Caco-2 (cell line): ENCODE measurements around the gene BRF1. TPM values are rescaled to one million over a fixed set of nuclear protein-coding genes. Genes with fewer than 3 reads are reported as not detected.
A peak's percentile ranks its signal among the peaks of the same experiment; 100 is the strongest.

Experiments
- BruUV-seq: library from RNA; stranded (reverse); fragments of 400-500 nt; replicated peaks from 2 replicates; lab custom pipeline; 2021; lab: Mats Ljungman, UMichigan
- CTCF ChIA-PET: fragments of 300-600 bp; sonication (Branson Sonifier 250); formaldehyde crosslinking; loops from one replicate; lab custom pipeline; 2022; ENCODE audit warnings: antibody characterized with exemption; lab: Charles Lee
- POLR2A ChIA-PET: fragments of 300-600 bp; sonication (Branson Sonifier 250); formaldehyde crosslinking; loops from one replicate; lab custom pipeline; 2022; ENCODE audit warnings: antibody characterized with exemption; lab: Charles Lee
- DNase-seq, 2 experiments: peaks; one replicate each; pipeline versions ENCODE4 v3.0.0 to v3.0.0-alpha.2; 2020 to 2022
- H3K27me3 ChIP-seq: replicated peaks from 2 replicates; pipeline ENCODE4 v1.6.0; 2011; ENCODE audit warnings: low read length; ENCODE audit not compliant: control insufficient read depth, insufficient read depth
- H3K36me3 ChIP-seq: 2 replicates; pipeline ENCODE4 v1.5.1; 2011; ENCODE audit warnings: low read length; ENCODE audit not compliant: control insufficient read depth, insufficient read depth
- H3K4me1 ChIP-seq: fragments of 250-450 bp; sonication (Bioruptor Pico); 2 replicates; pipeline ENCODE4 v1.5.1; 2020; ENCODE audit warnings: mild to moderate bottlenecking
- H3K4me3 ChIP-seq: 2 replicates; pipeline ENCODE4 v1.5.1; 2011; ENCODE audit warnings: low read depth, mild to moderate bottlenecking, control low read depth, low read length
- H3K9me3 ChIP-seq: fragments of 250-450 bp; sonication (Bioruptor Pico); 2 replicates; pipeline ENCODE4 v1.5.1; 2020; ENCODE audit warnings: mild to moderate bottlenecking, moderate library complexity
- H3K27ac Mint-ChIP-seq: one replicate; pipeline ENCODE4 v1.8.0; 2022; ENCODE audit warnings: mixed read lengths; ENCODE audit not compliant: unreplicated experiment
- H3K27me3 Mint-ChIP-seq: one replicate; pipeline ENCODE4 v1.8.0; 2022; ENCODE audit warnings: mixed read lengths; ENCODE audit not compliant: insufficient read depth, unreplicated experiment
- H3K36me3 Mint-ChIP-seq: one replicate; pipeline ENCODE4 v1.8.0; 2022; ENCODE audit warnings: mild to moderate bottlenecking, mixed read lengths; ENCODE audit not compliant: insufficient read depth, unreplicated experiment
- H3K4me1 Mint-ChIP-seq: one replicate; pipeline ENCODE4 v1.8.0; 2022; ENCODE audit warnings: low read depth, mixed read lengths; ENCODE audit not compliant: unreplicated experiment
- H3K4me3 Mint-ChIP-seq: one replicate; pipeline ENCODE4 v1.8.0; 2022; ENCODE audit warnings: mild to moderate bottlenecking, moderate library complexity, mixed read lengths; ENCODE audit not compliant: unreplicated experiment
- H3K9me3 Mint-ChIP-seq: one replicate; pipeline ENCODE4 v1.8.0; 2022; ENCODE audit warnings: mixed read lengths; ENCODE audit not compliant: unreplicated experiment
- CTCF ChIP-seq, 2 experiments: fragments of 200-600 bp in 1 of 2; IDR thresholded peaks; 1 replicate in 1 of 2; 2 replicates in 1 of 2; pipeline versions ENCODE4 v1.5.1 to v1.8.0; 2011 to 2022; ENCODE audit warnings: antibody characterized with exemption in 1 of 2, control low read depth in 1 of 2, inconsistent platforms in 1 of 2, low read depth in 1 of 2, low read length in 1 of 2, mild to moderate bottlenecking in 1 of 2, moderate library complexity in 1 of 2; ENCODE audit not compliant: insufficient read depth in 1 of 2, severe bottlenecking in 1 of 2, unreplicated experiment in 1 of 2
- intact Hi-C: fragments of 100-400 bp; cut with micrococcal nuclease; formaldehyde crosslinking; loops from one replicate; pipeline ENCODE4 v1.10.0; 2022; ENCODE audit not compliant: unreplicated experiment
- total RNA-seq: library from RNA; stranded (reverse); gene quantifications from 2 replicates; pipeline ENCODE4 v1.2.3, GENCODE V29; 2022

The BRF1 gene
- total RNA-seq, 1 experiment from 2014 or later = 43.6 TPM

GRCh38 chr14:105168496-105168978 is 132.3 kb downstream of the BRF1 start, which contains the start of gene JAG2:
JAG2 (minus strand) TSS chr14:105168776; CDS start chr14:105168420, 356 bp downstream.
- H3K27ac Mint-ChIP-seq = peak within 1 kb of the TSS; percentile 40
- H3K27me3 ChIP-seq = no peaks in the 10 kb centered on the region; the same call in 1 of the 2 replicates
- ChIA-PET POLR2A (interaction anchor here (0.6 kb wide), 1 partner anchor 57 kb away, joined by 3 read pairs; no protein-coding TSS in a partner anchor), CTCF (interaction anchor here (1.0 to 1.7 kb wide), 3 partner anchors 75 to 78 kb away, joined by 3 to 4 read pairs (median 3); no protein-coding TSS in a partner anchor)
- peak within 1 kb of the TSS; percentile 66 for H3K4me3 Mint-ChIP-seq
- TF ChIP-seq CTCF (IDR thresholded peaks at IDR 0.05; ENCODE audit: insufficient read depth in 1 of 2, low read depth in 1 of 2, low read length in 1 of 2, severe bottlenecking in 1 of 2, unreplicated experiment in 1 of 2) = no peak
- H3K9me3 ChIP-seq = no peaks in the 10 kb centered on the region
- no peaks in the 10 kb centered on the region for H3K9me3 Mint-ChIP-seq
- peak within 1 kb of the TSS; percentile 80 for H3K4me3 ChIP-seq
- intact Hi-C loops = no loop called here
- no peaks in the 10 kb centered on the region for H3K27me3 Mint-ChIP-seq
- H3K36me3 ChIP-seq = no peaks in the 10 kb centered on the region
- peaks cover 14% of the 10 kb centered on the region for H3K36me3 Mint-ChIP-seq
- peaks cover 6% of the 10 kb centered on the region for H3K4me1 ChIP-seq
- H3K4me1 Mint-ChIP-seq = no peaks in the 10 kb centered on the region
- DNase-seq = peak; percentile 70 to 75
- BruUV-seq = no TSS peak

- ChIA-PET CTCF (interaction anchor here (0.7 to 1.1 kb wide), 3 partner anchors 49 to 78 kb away, joined by 3 read pairs; no protein-coding TSS in a partner anchor), POLR2A (interaction anchor here (0.6 kb wide), 1 partner anchor 32 kb away, joined by 3 read pairs; no protein-coding TSS in a partner anchor)
- Mint-ChIP-seq H3K27ac (no peak overlapping the region), H3K36me3 (peaks cover 14% of the 10 kb centered on the region), H3K27me3 (no peaks in the 10 kb centered on the region), H3K9me3 (no peaks in the 10 kb centered on the region), H3K4me1 (no peaks in the 10 kb centered on the region), H3K4me3 (peak overlapping the region; percentile 64)
- Histone ChIP-seq H3K4me1 (peaks cover 6% of the 10 kb centered on the region), H3K36me3 (no peaks in the 10 kb centered on the region), H3K4me3 (peak overlapping the region; percentile 80), H3K27me3 (no peaks in the 10 kb centered on the region; the same call in 1 of the 2 replicates), H3K9me3 (no peaks in the 10 kb centered on the region)
- intact Hi-C loops = no loop called here
- no peak for DNase-seq
- TF ChIP-seq CTCF (IDR thresholded peaks at IDR 0.05; ENCODE audit: insufficient read depth in 1 of 2, low read depth in 1 of 2, low read length in 1 of 2, severe bottlenecking in 1 of 2, unreplicated experiment in 1 of 2) = no peak
- no TSS peak for BruUV-seq
Measured at GRCh38 chr14:105168093-105168420, 132.7 kb downstream of the BRF1 start.

- H3K27me3 Mint-ChIP-seq = no peaks in the 10 kb centered on the region
- intact Hi-C loops = loop anchor here (1.0 kb wide), 1 partner anchor 74 kb away; no protein-coding TSS in a partner anchor
- Histone ChIP-seq H3K9me3 (no peaks in the 10 kb centered on the region), H3K4me1 (peaks cover 6% of the 10 kb centered on the region), H3K27me3 (no peaks in the 10 kb centered on the region; the same call in 1 of the 2 replicates), H3K36me3 (no peaks in the 10 kb centered on the region), H3K4me3 (peak overlapping the region; percentile 80)
- ChIA-PET CTCF (interaction anchor here (0.7 to 1.1 kb wide), 3 partner anchors 49 to 77 kb away, joined by 3 read pairs; no protein-coding TSS in a partner anchor), POLR2A (interaction anchor here (0.6 kb wide), 1 partner anchor 32 kb away, joined by 3 read pairs; no protein-coding TSS in a partner anchor)
- H3K4me3 Mint-ChIP-seq = peak overlapping the region; percentile 64
- no peaks in the 10 kb centered on the region for H3K9me3 Mint-ChIP-seq
- BruUV-seq = no TSS peak
- no peak overlapping the region for H3K27ac Mint-ChIP-seq
- H3K4me1 Mint-ChIP-seq = no peaks in the 10 kb centered on the region
- DNase-seq = peak in 1 of 2 experiments; percentile 66
- no peak for TF ChIP-seq CTCF (IDR thresholded peaks at IDR 0.05; ENCODE audit: insufficient read depth in 1 of 2, low read depth in 1 of 2, low read length in 1 of 2, severe bottlenecking in 1 of 2, unreplicated experiment in 1 of 2)
- peaks cover 14% of the 10 kb centered on the region for H3K36me3 Mint-ChIP-seq
Measured at GRCh38 chr14:105167303-105168092, 133.3 kb downstream of the BRF1 start.
